ENCODE results near the gene DENND2D.

Gene DENND2D

DNA sequence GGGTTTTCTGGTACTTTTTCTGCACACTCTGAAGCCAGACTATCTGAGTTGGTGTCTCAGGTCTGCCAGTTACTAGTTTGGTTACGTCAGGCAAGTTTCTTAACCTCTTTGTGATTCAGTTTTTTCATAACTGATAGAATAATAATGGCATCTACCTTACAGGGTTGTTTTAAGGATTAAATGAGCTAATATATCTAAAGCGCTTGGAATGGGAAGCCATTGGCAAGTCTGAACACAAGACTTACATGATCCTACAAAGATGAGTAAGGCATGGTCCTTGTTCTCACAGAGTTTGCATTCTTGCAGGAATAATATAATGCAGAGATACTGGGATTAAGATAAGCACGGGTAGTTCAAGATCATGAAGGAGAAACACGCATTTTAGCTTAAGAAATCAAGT is 9.2 kb upstream of the DENND2D start:
- Histone ChIP-seq H3K4me1 (ENCODE audit: control extremely low read depth in 1 of 4, control insufficient read depth in 4 of 4, insufficient read depth in 4 of 4, low read length in 3 of 4) (peaks cover 13 to 50% (median 26%) of the 10 kb centered on the region in 4 experiments), H3K36me3 (ENCODE audit: control insufficient read depth in 4 of 4, insufficient read depth in 4 of 4, low read length in 3 of 4) (no peaks in the 10 kb centered on the region), H3K9me3 (ENCODE audit: control extremely low read depth in 1 of 5, control insufficient read depth in 4 of 5, insufficient read depth in 2 of 5, low read depth in 1 of 5, low read length in 4 of 5) (peaks cover 0 to 5% (median 0%) of the 10 kb centered on the region in 5 experiments), H3K27me3 (replicated peaks in 2 of 5; ENCODE audit: control insufficient read depth in 4 of 5, insufficient read depth in 5 of 5, low read length in 4 of 5) (no peaks in the 10 kb centered on the region), H3K4me3 (ENCODE audit: control insufficient read depth in 1 of 7, extremely low read depth in 1 of 7, insufficient read depth in 4 of 7, low read depth in 2 of 7, low read length in 6 of 7) (no peak overlapping the region), H3K27ac (ENCODE audit: insufficient read depth in 1 of 2, low read depth in 1 of 2, low read length in 2 of 2, poor library complexity in 1 of 2, severe bottlenecking in 2 of 2) (no peak overlapping the region)
- ChIA-PET CTCF (interaction anchor here (1.0 kb wide), 1 partner anchor 11 kb away, joined by 4 read pairs; no protein-coding TSS in a partner anchor), POLR2A (no interaction called here)
- 100% methylated on average over 2 of the region's 4 CpGs for WGBS (ENCODE audit: insufficient coverage)
- DNase-seq = no peak

- POLR2A ChIA-PET = no interaction called here
- H3K4me1 ChIP-seq (ENCODE audit: control extremely low read depth in 1 of 4, control insufficient read depth in 4 of 4, insufficient read depth in 4 of 4, low read length in 3 of 4) = peaks cover 16 to 50% (median 27%) of the 10 kb centered on the region in 4 experiments
- DNase-seq = no peak
- CTCF ChIA-PET = interaction anchor here (1.0 kb wide), 1 partner anchor 11 kb away, joined by 4 read pairs; no protein-coding TSS in a partner anchor
- no peak overlapping the region for H3K4me3 ChIP-seq (ENCODE audit: control insufficient read depth in 1 of 7, extremely low read depth in 1 of 7, insufficient read depth in 4 of 7, low read depth in 2 of 7, low read length in 6 of 7)
- WGBS (ENCODE audit: insufficient coverage) = 100% methylated on average over 1 of the region's 1 CpG
- peaks cover 0 to 5% (median 0%) of the 10 kb centered on the region in 5 experiments for H3K9me3 ChIP-seq (ENCODE audit: control extremely low read depth in 1 of 5, control insufficient read depth in 4 of 5, insufficient read depth in 2 of 5, low read depth in 1 of 5, low read length in 4 of 5)
- H3K27me3 ChIP-seq (replicated peaks in 2 of 5; ENCODE audit: control insufficient read depth in 4 of 5, insufficient read depth in 5 of 5, low read length in 4 of 5) = no peaks in the 10 kb centered on the region
- no peak overlapping the region for H3K27ac ChIP-seq (ENCODE audit: insufficient read depth in 1 of 2, low read depth in 1 of 2, low read length in 2 of 2, poor library complexity in 1 of 2, severe bottlenecking in 2 of 2)
- no peaks in the 10 kb centered on the region for H3K36me3 ChIP-seq (ENCODE audit: control insufficient read depth in 4 of 4, insufficient read depth in 4 of 4, low read length in 3 of 4)
Observed at GRCh38 chr1:111208921-111209320, 8.5 kb upstream of the DENND2D start.

DNA sequence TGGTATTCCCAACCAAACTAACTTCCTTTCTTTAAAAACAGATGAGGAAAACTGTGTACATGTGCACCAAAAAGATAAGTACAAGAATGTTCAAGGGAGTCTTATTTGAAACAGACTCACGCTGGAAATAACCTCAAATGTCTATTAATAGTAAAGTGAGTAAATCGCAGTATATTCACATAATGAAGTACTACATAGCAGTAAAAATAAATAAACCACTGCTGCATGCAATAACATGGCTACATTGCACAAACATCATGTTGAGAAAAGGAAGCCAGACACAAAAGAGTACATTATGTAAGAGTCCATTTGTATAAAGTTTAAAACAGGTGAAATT is 5.2 kb upstream of the DENND2D start:
- CTCF ChIA-PET = interaction anchor here (0.6 to 1.7 kb wide), 3 partner anchors 8 to 16 kb away, joined by 3 to 5 read pairs (median 4); no protein-coding TSS in a partner anchor
- WGBS (ENCODE audit: insufficient coverage) = no CpG with 5 or more reads among the region's 2 CpGs
- POLR2A ChIA-PET = no interaction called here

GRCh38 chr1:111204983-111205713 is 4.7 kb upstream of the DENND2D start:
- WGBS (ENCODE audit: insufficient coverage) = 49% methylated on average over 5 of the region's 9 CpGs
- Histone ChIP-seq H3K36me3 (ENCODE audit: control insufficient read depth in 4 of 4, insufficient read depth in 4 of 4, low read length in 3 of 4) (no peaks in the 10 kb centered on the region), H3K4me3 (ENCODE audit: control insufficient read depth in 1 of 7, extremely low read depth in 1 of 7, insufficient read depth in 4 of 7, low read depth in 2 of 7, low read length in 6 of 7) (peak overlapping the region in 5 of 7 experiments; percentile 49 to 79 (median 61)), H3K4me1 (ENCODE audit: control extremely low read depth in 1 of 4, control insufficient read depth in 4 of 4, insufficient read depth in 4 of 4, low read length in 3 of 4) (peaks cover 27 to 71% (median 50%) of the 10 kb centered on the region in 4 experiments), H3K27ac (ENCODE audit: insufficient read depth in 1 of 2, low read depth in 1 of 2, low read length in 2 of 2, poor library complexity in 1 of 2, severe bottlenecking in 2 of 2) (no peak overlapping the region), H3K27me3 (replicated peaks in 2 of 5; ENCODE audit: control insufficient read depth in 4 of 5, insufficient read depth in 5 of 5, low read length in 4 of 5) (no peaks in the 10 kb centered on the region), H3K9me3 (ENCODE audit: control extremely low read depth in 1 of 5, control insufficient read depth in 4 of 5, insufficient read depth in 2 of 5, low read depth in 1 of 5, low read length in 4 of 5) (no peaks in the 10 kb centered on the region)
- ChIA-PET CTCF (interaction anchor here (10.2 kb wide), 1 partner anchor 14 kb away, joined by 123 read pairs; no protein-coding TSS in a partner anchor), POLR2A (interaction anchor here (1.7 kb wide), 1 partner anchor 11 kb away, joined by 5 read pairs; no protein-coding TSS in a partner anchor)
- peak in 1 of 3 donors; percentile 33 for DNase-seq

More for the DNA sequence above, 5.2 kb upstream of the DENND2D start:
- no peaks in the 10 kb centered on the region for H3K27me3 ChIP-seq (replicated peaks in 2 of 5; ENCODE audit: control insufficient read depth in 4 of 5, insufficient read depth in 5 of 5, low read length in 4 of 5)
- peak in 2 of 3 donors; percentile 46 to 62 for DNase-seq
- no peaks in the 10 kb centered on the region for H3K36me3 ChIP-seq (ENCODE audit: control insufficient read depth in 4 of 4, insufficient read depth in 4 of 4, low read length in 3 of 4)
- H3K4me1 ChIP-seq (ENCODE audit: control extremely low read depth in 1 of 4, control insufficient read depth in 4 of 4, insufficient read depth in 4 of 4, low read length in 3 of 4) = peaks cover 27 to 66% (median 45%) of the 10 kb centered on the region in 4 experiments
- no peaks in the 10 kb centered on the region for H3K9me3 ChIP-seq (ENCODE audit: control extremely low read depth in 1 of 5, control insufficient read depth in 4 of 5, insufficient read depth in 2 of 5, low read depth in 1 of 5, low read length in 4 of 5)
- H3K27ac ChIP-seq (ENCODE audit: insufficient read depth in 1 of 2, low read depth in 1 of 2, low read length in 2 of 2, poor library complexity in 1 of 2, severe bottlenecking in 2 of 2) = no peak overlapping the region
- peak overlapping the region in 1 of 7 experiments; percentile 79 for H3K4me3 ChIP-seq (ENCODE audit: control insufficient read depth in 1 of 7, extremely low read depth in 1 of 7, insufficient read depth in 4 of 7, low read depth in 2 of 7, low read length in 6 of 7)

DNA sequence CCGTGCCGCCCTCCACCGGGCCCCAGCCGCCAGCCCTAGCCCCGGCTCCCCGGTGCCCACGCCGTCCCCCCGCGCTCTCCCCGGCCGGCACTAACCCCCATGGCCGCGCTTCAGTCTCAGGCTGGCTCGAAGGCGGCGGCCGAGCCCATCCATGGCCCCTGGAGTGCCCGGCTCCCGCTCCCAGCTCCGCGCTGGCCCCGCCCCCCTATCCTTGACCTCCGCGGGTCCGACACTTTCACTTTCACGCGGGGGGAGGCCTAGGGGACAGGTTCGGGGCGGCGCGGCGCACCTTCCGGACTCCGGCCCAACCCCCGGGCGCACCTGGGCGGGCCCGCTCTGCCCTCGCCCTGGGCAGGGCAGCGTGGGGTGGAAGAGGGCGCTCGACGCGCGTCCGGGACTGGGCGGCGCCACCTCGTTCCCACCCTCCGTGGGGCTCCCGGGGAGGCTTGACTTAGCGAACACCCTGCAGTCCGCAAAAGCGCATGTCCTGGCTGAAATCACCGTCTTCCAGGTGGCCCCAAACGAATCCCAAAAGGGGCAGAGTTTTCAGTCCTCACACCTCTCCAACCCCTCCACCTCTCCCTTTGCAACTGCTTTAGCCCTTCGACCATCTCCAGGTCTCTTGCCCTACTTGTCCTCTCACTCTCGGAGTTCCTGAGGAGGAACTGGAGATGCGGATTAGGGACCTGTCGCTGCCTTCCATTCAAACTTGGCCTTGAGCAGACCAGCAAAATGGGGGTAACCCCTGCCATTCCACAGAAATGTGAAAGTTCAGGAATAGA is 3.9 kb upstream of the DENND2D start:
- Histone ChIP-seq H3K9me3 (ENCODE audit: control extremely low read depth in 1 of 5, control insufficient read depth in 4 of 5, insufficient read depth in 2 of 5, low read depth in 1 of 5, low read length in 4 of 5) (no peaks in the 10 kb centered on the region), H3K27me3 (replicated peaks in 2 of 5; ENCODE audit: control insufficient read depth in 4 of 5, insufficient read depth in 5 of 5, low read length in 4 of 5) (no peaks in the 10 kb centered on the region), H3K36me3 (ENCODE audit: control insufficient read depth in 4 of 4, insufficient read depth in 4 of 4, low read length in 3 of 4) (no peaks in the 10 kb centered on the region), H3K27ac (ENCODE audit: insufficient read depth in 1 of 2, low read depth in 1 of 2, low read length in 2 of 2, poor library complexity in 1 of 2, severe bottlenecking in 2 of 2) (peak overlapping the region in 1 of 2 experiments; percentile 67), H3K4me3 (ENCODE audit: control insufficient read depth in 1 of 7, extremely low read depth in 1 of 7, insufficient read depth in 4 of 7, low read depth in 2 of 7, low read length in 6 of 7) (peak overlapping the region; percentile 46 to 79 (median 52)), H3K4me1 (ENCODE audit: control extremely low read depth in 1 of 4, control insufficient read depth in 4 of 4, insufficient read depth in 4 of 4, low read length in 3 of 4) (peaks cover 27 to 79% (median 57%) of the 10 kb centered on the region in 4 experiments)
- ChIA-PET POLR2A (interaction anchor here (0.5 to 1.7 kb wide), 2 partner anchors 11 to 12 kb away, joined by 3 to 5 read pairs; no protein-coding TSS in a partner anchor), CTCF (interaction anchor here (1.0 to 10.2 kb wide), 4 partner anchors 10 to 16 kb away, joined by 3 to 123 read pairs (median 3); no protein-coding TSS in a partner anchor)
- under 1% methylated on average over 57 of the region's 61 CpGs for WGBS (ENCODE audit: insufficient coverage)
- peak in 2 of 3 donors; percentile 54 to 66 for DNase-seq

GRCh38 chr1:111203681-111204200 is 3.3 kb upstream of the DENND2D start:
- peaks cover 27 to 85% (median 61%) of the 10 kb centered on the region in 4 experiments for H3K4me1 ChIP-seq (ENCODE audit: control extremely low read depth in 1 of 4, control insufficient read depth in 4 of 4, insufficient read depth in 4 of 4, low read length in 3 of 4)
- ChIA-PET CTCF (interaction anchor here (1.0 to 10.2 kb wide), 4 partner anchors 10 to 16 kb away, joined by 3 to 123 read pairs (median 3); no protein-coding TSS in a partner anchor), POLR2A (interaction anchor here (0.5 to 1.7 kb wide), 2 partner anchors 11 to 13 kb away, joined by 3 to 5 read pairs; no protein-coding TSS in a partner anchor)
- H3K27me3 ChIP-seq (replicated peaks in 2 of 5; ENCODE audit: control insufficient read depth in 4 of 5, insufficient read depth in 5 of 5, low read length in 4 of 5) = no peaks in the 10 kb centered on the region
- peak overlapping the region in 1 of 2 experiments; percentile 67 for H3K27ac ChIP-seq (ENCODE audit: insufficient read depth in 1 of 2, low read depth in 1 of 2, low read length in 2 of 2, poor library complexity in 1 of 2, severe bottlenecking in 2 of 2)
- H3K36me3 ChIP-seq (ENCODE audit: control insufficient read depth in 4 of 4, insufficient read depth in 4 of 4, low read length in 3 of 4) = peaks cover 0 to under 1% (median under 1%) of the 10 kb centered on the region in 4 experiments
- H3K9me3 ChIP-seq (ENCODE audit: control extremely low read depth in 1 of 5, control insufficient read depth in 4 of 5, insufficient read depth in 2 of 5, low read depth in 1 of 5, low read length in 4 of 5) = no peaks in the 10 kb centered on the region
- H3K4me3 ChIP-seq (ENCODE audit: control insufficient read depth in 1 of 7, extremely low read depth in 1 of 7, insufficient read depth in 4 of 7, low read depth in 2 of 7, low read length in 6 of 7) = peak overlapping the region; percentile 46 to 79 (median 52)
- 0% methylated on average over 35 of the region's 41 CpGs for WGBS (ENCODE audit: insufficient coverage)
- DNase-seq = peak; percentile 77 to 93 (median 89)
